Neutrophil (primary cell): ENCODE measurements around the gene MAN1A2.

Experiments
- H3K27ac ChIP-seq: fragments of 200-600 bp; sonication (generic); 2 replicates; pipeline ENCODE4 v1.5.1; 2016; ENCODE audit warnings: mild to moderate bottlenecking, moderate library complexity
- H3K27me3 ChIP-seq: fragments of 200-600 bp; sonication (generic); 2 replicates; pipeline ENCODE4 v1.6.0; 2016; ENCODE audit warnings: mild to moderate bottlenecking
- H3K36me3 ChIP-seq: fragments of 200-600 bp; sonication (generic); 2 replicates; pipeline ENCODE4 v1.5.1; 2017
- H3K4me1 ChIP-seq, 2 experiments: fragments of 200-600 bp in 1 of 2; sonication (generic) in 1 of 2; 1 replicate in 1 of 2; 2 replicates in 1 of 2; pipeline versions ENCODE4 v1.5.1 to v1.6.1; 2013 to 2016; ENCODE audit warnings: low read depth in 1 of 2, low read length in 1 of 2, mild to moderate bottlenecking in 1 of 2, moderate library complexity in 1 of 2; ENCODE audit not compliant: control insufficient read depth in 1 of 2, insufficient read depth in 1 of 2
- H3K4me3 ChIP-seq, 2 experiments: fragments of 200-600 bp in 1 of 2; sonication (generic) in 1 of 2; 1 replicate in 1 of 2; 2 replicates in 1 of 2; pipeline ENCODE4 v1.5.1; 2013 to 2016; ENCODE audit warnings: low read depth in 1 of 2, low read length in 1 of 2, mild to moderate bottlenecking in 1 of 2, moderate library complexity in 1 of 2
- H3K9me3 ChIP-seq: fragments of 200-600 bp; sonication (generic); 2 replicates; pipeline ENCODE4 v1.5.1; 2016
- TF ChIP-seq, protein P1 (sequence below): fragments of 200-600 bp; sonication (generic); IDR thresholded peaks from 2 replicates; pipeline ENCODE4 v1.5.1; 2016; ENCODE audit warnings: antibody characterized with exemption

MAN1A2 gene

DNA sequence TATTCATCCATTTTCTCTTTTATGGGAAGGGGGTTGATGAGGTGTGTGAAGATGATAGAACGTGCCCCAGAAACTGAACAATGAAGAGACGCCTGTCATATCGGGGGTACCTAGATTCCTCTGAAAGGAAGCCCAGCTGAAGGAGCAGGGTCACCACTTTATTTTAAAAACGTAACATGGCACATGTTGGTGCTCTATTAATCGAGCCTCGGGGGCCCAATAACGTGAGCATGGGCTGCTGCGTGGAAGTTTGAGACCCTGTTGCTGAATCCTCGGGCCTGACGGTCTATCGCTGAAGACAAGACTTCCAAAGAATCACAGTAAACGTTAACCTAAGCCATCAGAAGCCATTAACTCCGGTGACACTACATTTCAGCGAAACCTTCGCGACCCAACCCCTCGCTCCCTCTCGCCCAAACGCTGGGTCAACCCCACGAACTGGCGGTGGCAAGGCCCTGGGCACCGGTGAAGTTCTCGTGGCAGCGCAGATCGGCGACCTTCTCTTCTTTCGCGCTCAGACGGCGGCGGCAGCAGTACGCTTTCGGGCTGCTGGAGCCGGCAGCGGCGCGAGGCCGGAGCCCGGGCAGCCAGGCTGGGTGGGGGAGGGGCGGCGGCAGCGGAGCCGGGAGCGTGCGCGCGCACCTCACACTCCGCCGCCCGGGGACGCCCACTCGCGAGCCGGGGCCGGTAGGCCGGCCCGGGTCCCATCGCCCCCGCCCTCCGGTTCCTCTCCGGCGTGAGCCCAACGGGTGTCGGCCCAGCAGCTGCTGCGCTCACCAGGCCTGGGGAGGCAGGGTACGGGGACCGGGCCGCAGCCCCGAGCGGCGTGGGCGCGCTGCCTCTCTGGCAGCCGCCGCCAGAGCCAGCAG is 838 bp upstream of the MAN1A2 start:
- H3K27ac ChIP-seq, result peak overlapping the region; percentile 96
- H3K9me3 ChIP-seq, result no peaks in the 10 kb centered on the region
- H3K36me3 ChIP-seq, result no peaks in the 10 kb centered on the region
- H3K4me3 ChIP-seq, result peak overlapping the region; percentile 85 to 90
- TF ChIP-seq, protein P1, sequence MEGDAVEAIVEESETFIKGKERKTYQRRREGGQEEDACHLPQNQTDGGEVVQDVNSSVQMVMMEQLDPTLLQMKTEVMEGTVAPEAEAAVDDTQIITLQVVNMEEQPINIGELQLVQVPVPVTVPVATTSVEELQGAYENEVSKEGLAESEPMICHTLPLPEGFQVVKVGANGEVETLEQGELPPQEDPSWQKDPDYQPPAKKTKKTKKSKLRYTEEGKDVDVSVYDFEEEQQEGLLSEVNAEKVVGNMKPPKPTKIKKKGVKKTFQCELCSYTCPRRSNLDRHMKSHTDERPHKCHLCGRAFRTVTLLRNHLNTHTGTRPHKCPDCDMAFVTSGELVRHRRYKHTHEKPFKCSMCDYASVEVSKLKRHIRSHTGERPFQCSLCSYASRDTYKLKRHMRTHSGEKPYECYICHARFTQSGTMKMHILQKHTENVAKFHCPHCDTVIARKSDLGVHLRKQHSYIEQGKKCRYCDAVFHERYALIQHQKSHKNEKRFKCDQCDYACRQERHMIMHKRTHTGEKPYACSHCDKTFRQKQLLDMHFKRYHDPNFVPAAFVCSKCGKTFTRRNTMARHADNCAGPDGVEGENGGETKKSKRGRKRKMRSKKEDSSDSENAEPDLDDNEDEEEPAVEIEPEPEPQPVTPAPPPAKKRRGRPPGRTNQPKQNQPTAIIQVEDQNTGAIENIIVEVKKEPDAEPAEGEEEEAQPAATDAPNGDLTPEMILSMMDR, result no peak
- H3K27me3 ChIP-seq, result no peaks in the 10 kb centered on the region
- peaks cover 28 to 37% of the 10 kb centered on the region in 2 experiments for H3K4me1 ChIP-seq

DNA sequence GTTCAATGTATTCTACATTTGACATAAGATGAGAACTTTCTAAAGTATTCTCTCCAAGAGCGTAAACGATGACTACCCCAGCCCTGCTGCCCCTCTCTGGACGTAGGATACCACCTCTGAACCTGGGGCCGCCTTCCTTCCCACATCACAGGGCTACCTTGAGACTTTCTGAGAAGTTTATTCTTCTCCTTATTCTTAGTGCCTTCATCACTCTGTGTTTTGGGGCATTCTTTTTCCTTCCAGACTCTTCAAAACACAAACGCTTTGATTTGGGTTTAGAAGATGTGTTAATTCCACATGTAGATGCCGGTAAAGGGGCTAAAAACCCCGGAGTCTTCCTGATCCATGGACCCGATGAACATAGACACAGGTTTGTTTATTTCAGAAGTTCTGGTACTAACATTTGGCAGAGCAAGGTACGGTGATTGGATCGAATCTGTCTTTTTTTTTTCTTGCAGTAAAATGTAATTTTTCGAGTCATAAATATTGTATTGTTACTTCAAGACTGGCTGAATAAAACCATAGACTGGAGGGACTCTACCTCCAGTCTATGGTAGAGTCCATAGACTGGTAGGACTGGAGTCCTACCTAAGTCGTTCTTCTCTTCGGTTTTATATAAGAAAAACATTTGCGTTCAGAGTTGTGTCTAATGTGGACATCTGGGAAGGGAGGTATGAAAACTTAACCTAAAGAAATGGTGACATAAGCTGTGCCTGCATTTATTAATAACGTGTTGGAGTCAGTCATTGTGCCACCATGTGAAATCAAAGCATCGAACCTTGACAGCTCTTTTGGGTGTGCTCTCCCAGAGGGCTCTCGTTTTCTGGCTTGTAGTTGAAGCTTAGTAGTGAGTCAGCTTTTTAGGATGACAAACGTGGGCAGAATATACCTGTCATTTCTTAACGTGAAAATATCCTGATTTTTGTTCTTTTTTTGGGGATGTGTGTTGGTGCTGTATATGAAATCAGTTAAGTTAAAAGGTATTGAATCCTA is 1.2 kb downstream of the MAN1A2 start:
- H3K4me3 ChIP-seq, result peak overlapping the region; percentile 85 to 90
- H3K27me3 ChIP-seq, result no peaks in the 10 kb centered on the region
- peaks cover 28 to 37% of the 10 kb centered on the region in 2 experiments for H3K4me1 ChIP-seq
- no peaks in the 10 kb centered on the region for H3K36me3 ChIP-seq
- H3K9me3 ChIP-seq, result no peaks in the 10 kb centered on the region
- no peak overlapping the region for H3K27ac ChIP-seq
- TF ChIP-seq, protein P1, result no peak

DNA sequence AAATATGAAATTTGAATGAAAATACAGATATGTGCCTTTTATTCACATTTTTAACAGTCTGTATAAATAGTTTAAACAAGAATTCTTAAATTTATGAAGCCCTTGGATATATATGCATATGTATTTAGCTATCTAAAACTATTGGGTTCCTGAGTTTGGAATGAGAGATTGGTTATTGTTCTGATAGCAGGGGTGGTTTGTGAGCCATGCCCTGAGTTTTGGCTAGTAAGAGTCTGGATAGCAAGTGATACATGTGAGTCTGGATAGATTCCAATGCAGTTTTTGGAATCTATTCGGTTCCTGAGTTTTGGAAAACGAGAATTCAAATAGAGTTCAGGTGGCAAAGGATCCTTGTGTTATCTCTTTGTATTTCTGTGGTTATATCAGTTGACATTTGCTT is 2.8 kb downstream of the MAN1A2 start:
- Histone ChIP-seq H3K36me3 (no peaks in the 10 kb centered on the region), H3K4me1 (peaks cover 28 to 37% of the 10 kb centered on the region in 2 experiments), H3K27me3 (no peaks in the 10 kb centered on the region), H3K9me3 (no peaks in the 10 kb centered on the region), H3K27ac (no peak overlapping the region), H3K4me3 (no peak overlapping the region)
- TF ChIP-seq, protein P1, result no peak

DNA sequence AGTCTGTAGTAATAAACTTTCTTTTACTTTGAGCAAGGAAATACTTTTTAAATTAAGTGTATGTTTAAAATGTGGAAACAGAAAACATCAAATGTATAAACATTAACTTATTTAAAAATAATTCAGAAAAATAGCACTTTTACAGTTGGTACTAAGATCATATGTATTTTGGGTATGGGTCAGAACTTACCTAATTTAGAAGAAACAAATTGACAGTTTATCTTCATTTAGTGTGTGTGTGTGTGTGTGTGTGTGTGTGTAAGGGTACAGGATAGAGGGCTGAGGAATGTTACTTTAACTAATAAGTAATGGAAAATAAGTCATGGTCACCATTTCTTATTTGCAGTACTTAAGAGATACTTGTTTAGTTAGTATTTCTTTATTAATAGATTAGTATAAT is 3.3 kb downstream of the MAN1A2 start:
- H3K4me3 ChIP-seq, result no peak overlapping the region
- peaks cover 28 to 34% of the 10 kb centered on the region in 2 experiments for H3K4me1 ChIP-seq

More for the DNA sequence above, 3.3 kb downstream of the MAN1A2 start:
- Histone ChIP-seq H3K9me3 (no peaks in the 10 kb centered on the region), H3K36me3 (no peaks in the 10 kb centered on the region), H3K27me3 (no peaks in the 10 kb centered on the region), H3K27ac (no peak overlapping the region)
- TF ChIP-seq, protein P1, result no peak
